GM12801 (cell line): ENCODE results near the gene PPP4R4.

Experiments
- CTCF ChIP-seq: IDR thresholded peaks from one replicate; pipeline ENCODE4 v1.5.1; 2011; ENCODE audit warnings: control low read depth; ENCODE audit not compliant: insufficient read length; ENCODE audit errors: extremely low read depth

PPP4R4 gene

GRCh38 chr14:94213741-94214140 lies 39.6 kb downstream of the PPP4R4 start:
- TF ChIP-seq CTCF, result no peak

- TF ChIP-seq CTCF, result no peak
These were observed 43.0 kb downstream of the PPP4R4 start for GRCh38 chr14:94217116-94217515.

- TF ChIP-seq CTCF, result no peak
These were observed 49.9 kb downstream of the PPP4R4 start for GRCh38 chr14:94224040-94224439.

- no peak for TF ChIP-seq CTCF
These were observed 51.6 kb downstream of the PPP4R4 start for GRCh38 chr14:94225460-94226378.

- TF ChIP-seq CTCF, result no peak
These were observed 52.9 kb downstream of the PPP4R4 start for GRCh38 chr14:94227029-94227428.

GRCh38 chr14:94237046-94237445 lies 62.9 kb downstream of the PPP4R4 start:
- no peak for TF ChIP-seq CTCF

- no peak for TF ChIP-seq CTCF
These were observed 63.9 kb downstream of the PPP4R4 start for GRCh38 chr14:94237983-94238382.
